Erythroblast (primary cell): ENCODE data around the gene TTC33.

Experiments
- GATA1 ChIP-seq: IDR thresholded peaks from 2 replicates; pipeline ENCODE4 v1.6.1; 2011; ENCODE audit warnings: low read depth, mild to moderate bottlenecking, control low read depth, low read length, moderate library complexity
- POLR2A ChIP-seq: IDR thresholded peaks from 2 replicates; pipeline ENCODE4 v1.6.1; 2011; ENCODE audit warnings: mild to moderate bottlenecking, low read length

DNA sequence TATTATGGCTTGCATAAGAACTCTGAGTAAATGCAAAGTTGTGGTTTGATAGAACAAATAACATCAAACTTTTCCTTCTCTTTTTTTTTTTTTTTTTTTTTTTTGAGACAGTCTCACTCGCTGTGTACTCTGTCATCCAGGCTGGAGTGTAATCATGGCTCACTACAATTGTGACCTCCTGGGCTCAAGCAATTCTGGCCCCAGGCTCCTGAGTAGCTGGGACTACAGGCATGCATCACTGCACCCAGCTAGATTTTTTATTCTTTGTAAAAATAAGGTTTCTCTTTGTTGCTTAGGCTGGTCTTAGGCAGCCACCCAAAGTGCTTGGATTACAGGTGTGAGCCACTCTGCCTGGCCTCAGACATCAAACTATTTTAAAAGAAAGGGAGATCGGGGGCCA, 95.0 kb downstream of the TTC33 start:
- TF ChIP-seq POLR2A (no peak), GATA1 (no peak)
